Measurements from ENCODE around the gene ZNF800.
"Not testable (repeated sequence)": the region's sequence is repeated elsewhere in the genome, so short reads cannot be mapped to it uniquely, and the experiment has no call there.

Gene ZNF800, protein sequence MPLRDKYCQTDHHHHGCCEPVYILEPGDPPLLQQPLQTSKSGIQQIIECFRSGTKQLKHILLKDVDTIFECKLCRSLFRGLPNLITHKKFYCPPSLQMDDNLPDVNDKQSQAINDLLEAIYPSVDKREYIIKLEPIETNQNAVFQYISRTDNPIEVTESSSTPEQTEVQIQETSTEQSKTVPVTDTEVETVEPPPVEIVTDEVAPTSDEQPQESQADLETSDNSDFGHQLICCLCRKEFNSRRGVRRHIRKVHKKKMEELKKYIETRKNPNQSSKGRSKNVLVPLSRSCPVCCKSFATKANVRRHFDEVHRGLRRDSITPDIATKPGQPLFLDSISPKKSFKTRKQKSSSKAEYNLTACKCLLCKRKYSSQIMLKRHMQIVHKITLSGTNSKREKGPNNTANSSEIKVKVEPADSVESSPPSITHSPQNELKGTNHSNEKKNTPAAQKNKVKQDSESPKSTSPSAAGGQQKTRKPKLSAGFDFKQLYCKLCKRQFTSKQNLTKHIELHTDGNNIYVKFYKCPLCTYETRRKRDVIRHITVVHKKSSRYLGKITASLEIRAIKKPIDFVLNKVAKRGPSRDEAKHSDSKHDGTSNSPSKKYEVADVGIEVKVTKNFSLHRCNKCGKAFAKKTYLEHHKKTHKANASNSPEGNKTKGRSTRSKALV

DNA sequence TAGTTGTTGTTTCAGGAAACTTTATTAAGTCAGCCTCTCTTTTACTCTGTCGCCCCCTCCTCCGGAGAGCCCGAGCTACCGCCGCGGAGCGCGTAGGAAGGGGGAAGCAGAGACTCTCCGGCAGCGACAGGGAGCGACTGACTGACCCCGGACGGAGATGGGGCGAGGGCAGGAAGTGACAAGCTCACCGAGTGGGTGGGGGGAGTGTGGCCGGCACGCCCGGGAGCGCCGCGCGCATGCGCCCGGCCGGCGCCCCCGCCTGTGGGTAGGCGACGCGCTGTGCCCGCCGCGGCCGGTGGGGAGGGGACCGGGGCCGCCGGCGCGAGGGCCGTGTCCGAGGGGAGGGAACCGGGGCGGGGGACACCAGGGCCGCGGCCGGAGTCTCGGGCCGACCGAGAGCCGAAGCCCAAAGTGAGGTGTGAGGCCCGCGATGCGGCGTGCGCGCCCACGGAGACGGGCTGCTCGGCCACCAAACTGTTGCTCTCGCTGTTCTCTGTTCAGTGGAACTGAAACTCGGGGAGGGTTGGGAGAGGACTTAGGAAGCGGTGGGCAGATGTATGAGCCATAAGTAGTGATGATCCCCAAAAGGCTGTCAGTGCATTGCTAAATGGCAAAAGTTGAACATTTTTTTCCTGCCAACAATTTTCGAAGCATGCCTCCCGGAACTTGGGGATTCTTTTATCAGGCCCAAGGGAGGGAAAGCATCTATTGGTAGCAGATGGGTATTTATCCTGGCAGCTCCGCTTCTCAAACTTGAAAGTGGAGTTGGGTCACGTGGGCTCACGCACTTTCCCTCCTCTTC lies at the start of gene ZNF800:
Gene ZNF800 (minus strand): TSS at position 143 of the 802 bp plus-strand sequence. CDS start 1,151 bp downstream, outside the sequence.
- DNase-seq, result peak; percentile 82

DNA sequence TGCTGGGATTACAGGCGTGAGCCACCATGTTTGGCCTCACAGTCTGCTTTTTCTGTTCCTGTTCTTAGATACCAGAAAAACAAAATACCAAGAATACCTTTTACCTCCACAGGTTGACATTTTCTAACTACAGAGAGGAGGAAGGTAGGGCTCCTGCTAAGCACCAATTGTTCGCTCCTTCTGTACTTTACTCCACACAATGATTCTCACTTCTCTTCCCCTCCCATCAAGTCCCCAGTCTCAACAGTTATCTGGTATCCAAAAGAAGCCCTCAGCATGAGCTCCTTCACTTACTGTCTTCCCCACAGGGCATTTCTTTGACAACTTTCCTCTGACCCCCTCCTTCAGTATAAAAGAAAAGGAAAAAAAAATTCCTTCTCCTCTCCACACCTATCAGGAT lies 47.7 kb upstream of the ZNF800 start:
- DNase-seq, result no peak

DNA sequence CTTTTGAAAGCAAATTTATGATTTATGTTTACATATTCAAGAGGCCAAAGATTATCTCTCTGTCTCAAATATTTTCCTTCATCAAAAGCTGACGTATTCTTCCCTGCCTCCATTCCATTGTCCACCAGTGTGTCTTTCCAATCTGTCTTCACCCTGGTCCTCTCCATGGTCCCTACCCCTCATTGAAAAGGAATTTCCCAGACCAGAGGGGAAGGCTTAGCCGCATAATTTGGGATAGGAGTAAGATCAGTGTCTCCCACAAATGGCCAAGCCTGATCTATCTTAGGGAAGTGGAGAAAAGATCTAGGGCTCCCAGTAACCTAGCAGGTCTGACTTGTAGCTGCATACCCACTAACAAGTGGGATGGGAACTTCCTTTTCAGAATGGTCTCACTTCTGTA lies 46.3 kb upstream of the ZNF800 start:
- no peak for DNase-seq

DNA sequence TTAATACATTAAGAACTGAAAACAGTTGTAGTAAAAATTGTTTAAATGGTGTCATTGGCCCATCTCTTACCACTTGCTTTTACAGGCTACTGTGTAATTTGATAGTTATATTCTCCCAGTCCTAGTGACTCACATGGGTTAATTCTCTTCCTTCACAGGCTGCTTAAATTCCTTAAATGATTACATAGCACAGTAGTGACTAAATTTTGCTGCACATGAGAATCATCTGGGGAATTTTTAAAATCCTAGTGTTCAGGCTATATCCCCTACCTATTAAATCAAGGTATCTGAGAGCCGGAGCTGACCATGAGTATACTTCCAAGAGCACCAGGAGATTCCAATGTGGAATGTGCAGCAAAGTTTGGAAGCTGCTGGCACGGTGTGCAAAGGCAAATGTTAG lies 45.3 kb upstream of the ZNF800 start:
- DNase-seq, result peak; percentile 77

DNA sequence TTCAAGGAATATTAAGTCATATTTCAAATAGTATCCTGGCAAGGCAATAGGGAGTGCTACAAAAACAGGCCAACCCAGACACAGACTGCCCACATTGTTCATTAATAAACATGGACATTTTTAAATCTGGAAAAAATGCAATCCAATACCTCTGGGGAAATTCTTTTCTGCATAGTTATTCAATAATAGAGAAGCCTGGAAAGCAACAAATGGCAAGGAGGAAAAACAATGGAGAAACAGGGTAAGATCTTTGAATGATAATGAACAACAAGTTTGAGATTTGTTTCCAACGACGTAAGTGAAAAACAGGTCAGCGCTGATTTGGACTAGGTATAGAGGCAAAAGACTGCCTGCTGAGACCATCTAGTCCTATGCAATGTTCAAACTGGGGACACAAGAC lies 44.7 kb upstream of the ZNF800 start:
- DNase-seq, result no peak

DNA sequence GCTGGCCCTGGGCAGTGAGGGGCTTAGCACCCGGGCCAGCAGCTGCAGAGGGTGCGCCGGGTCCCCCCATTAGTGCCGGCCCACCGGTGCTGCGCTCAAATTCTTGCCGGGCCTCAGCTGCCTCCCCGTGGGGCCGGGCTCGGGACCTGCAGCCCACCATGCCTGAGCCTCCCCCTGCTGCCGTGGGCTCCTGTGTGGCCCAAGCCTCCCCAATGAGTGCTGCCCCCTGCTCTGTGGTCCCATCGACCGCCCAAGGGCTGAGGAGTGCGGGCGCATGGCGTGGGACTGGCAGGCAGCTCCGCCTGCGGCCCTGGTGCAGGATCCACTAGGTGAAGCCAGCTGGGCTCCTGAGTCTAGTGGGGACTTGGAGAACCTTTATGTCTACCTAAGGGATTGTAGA lies 36.8 kb upstream of the ZNF800 start:
- DNase-seq, result not testable (repeated sequence)

DNA sequence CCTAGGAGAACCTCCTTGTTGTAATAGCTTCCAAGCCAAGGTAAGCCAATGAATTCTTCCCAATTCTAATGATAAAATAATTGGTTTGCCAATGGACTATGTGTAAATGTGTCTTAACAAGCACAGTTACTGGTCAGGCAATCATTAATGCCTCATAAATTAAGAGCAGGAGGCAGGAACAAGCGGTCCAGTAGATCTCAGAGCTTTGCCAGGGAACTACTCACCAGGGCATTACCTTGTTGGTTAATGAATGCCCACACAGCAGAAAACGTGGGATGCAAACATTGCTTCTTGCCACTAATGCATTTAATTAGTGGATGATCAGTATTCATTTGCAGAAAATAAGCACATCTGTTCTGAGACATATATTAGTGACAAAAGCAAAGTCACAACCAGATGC lies 26.7 kb upstream of the ZNF800 start:
- no peak for DNase-seq

DNA sequence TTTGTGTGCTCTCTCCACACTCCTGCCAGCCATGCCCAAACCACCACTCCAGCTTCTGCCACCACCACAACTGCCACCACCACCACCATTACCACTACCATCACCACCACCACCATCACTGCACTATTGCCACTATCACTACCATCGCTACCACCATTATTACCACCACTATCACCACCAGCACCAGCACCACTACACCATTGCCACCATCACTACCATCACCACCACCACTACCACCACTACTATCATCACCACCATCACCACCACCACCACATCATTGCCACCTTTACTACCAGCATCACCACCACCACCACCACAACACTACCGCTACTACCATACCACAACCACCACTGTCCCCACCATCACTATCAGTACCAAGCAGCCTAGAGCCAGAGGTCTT lies 26.0 kb upstream of the ZNF800 start:
- DNase-seq, result no peak

DNA sequence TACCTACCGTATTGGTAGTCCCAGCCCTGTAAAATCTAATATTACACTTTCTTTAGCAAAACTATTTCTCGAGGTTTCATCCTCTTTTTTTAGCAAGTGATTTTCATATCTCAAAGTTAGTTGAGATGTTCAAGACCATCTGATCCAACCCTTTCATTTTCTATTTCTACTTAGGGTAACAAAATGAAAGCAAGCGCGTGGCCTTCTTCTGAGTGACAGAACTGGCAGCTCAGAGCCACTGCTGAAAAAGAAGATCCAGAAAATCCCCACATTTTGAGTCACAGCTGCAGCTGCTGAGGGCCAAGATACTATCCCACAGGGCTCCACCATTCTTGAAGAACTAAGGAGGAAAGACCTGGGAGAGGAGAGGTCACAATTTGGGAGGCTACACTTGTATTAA lies 24.8 kb upstream of the ZNF800 start:
- no peak for DNase-seq

DNA sequence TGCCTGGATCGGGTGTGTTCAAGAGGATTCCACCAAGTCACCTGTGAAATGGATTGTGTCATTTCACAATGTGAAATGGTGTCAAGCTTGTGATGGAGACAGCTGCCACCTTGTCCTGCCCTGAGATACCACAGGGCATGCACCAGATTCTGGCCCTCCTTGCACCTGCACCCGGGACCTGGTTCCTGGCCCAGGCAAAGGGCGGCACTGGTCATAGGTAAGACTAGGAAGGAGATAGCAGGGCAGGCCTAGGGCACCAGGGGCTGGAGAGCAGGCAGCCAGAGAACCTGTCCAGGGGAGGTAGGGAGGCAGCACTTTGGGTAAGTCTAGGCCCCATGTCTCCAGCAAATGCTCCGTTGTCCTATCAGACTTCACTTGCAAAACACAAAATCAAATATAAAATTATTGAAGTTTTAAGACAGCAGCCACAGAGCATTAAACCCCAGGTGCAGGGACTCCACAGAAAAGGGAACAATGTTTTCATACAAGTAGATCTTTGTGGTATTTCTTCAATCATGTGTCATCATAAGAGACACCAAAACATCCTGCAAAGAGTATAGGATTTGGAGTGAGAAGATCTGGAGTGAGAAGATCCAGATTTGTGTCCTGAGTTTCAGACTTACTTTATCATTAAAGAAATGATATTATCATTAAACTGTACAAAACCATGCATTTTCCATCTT lies 22.7 kb upstream of the ZNF800 start:
- DNase-seq, result no peak

DNA sequence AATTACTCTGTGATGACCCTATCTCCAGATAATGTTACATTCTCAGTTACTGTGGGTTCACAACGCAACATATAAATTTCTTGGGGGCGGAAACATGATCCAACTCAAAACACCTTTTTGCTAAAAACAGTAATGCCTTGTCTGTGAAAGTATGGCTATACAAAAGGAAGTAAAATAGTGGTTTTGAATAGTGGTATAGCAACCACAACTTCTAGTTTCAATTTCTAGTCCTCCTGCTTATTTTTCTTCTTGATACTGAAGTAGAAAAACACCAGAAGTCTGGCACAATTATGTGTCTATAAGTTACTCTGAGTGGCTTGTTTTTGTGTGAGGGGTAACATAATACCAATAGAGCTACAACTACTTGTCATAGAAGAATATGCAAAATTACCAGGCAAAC lies 21.5 kb upstream of the ZNF800 start:
- no peak for DNase-seq

DNA sequence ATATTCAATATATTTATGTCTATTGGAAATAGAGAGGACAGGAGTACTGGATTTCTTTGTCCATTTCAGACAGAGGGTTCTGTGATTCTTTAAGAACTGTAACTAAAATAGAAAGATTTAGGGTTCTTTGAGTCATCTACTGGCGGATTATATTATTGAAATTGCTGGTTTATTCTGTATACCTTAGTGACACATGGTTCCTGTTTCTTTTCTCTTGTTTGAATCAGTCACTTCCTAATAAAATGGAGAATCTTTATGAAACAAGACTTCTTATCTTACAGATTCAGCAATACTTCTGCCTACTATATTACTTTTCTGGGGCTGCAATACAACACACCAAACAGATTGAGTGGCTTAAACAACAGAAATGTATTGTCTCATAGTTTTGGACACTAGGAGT lies 20.8 kb upstream of the ZNF800 start:
- no peak for DNase-seq

DNA sequence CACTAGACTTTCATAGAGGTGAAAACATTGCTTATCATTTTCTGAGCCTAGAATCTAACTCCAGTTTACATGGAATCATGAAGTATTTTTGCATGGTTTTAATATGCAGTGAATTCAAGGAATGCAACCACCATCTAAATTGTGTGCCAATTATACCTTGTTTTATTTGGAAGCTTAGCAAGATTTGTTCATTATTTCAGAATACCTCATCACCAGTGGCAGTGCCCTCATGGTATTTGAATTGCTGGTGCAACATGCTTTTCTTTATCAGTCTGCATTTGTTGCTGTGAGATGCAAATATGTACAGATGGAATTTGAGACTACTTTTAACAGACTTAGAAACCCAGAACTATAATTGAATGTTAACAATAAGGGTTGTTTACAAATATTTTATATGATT lies 18.7 kb upstream of the ZNF800 start:
- no peak for DNase-seq

DNA sequence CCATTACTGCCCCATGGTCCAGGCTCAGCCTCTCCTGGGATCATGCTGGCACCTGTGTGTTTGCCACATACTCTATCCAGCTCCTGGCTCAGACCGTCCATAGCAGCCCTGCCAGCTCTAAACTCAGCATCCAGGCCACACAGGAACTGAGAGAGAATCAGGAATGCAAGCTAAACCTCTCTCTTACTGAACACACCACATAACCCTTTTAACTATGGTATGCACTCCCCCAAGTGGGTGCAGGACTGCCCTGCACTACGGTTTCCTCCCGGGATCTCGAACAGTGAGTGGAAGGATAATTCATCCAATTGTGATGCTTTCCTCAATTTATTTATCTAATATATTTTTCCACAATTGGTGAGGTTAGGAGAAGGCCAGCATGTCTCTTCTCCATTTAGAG lies 17.1 kb upstream of the ZNF800 start:
- DNase-seq, result no peak

DNA sequence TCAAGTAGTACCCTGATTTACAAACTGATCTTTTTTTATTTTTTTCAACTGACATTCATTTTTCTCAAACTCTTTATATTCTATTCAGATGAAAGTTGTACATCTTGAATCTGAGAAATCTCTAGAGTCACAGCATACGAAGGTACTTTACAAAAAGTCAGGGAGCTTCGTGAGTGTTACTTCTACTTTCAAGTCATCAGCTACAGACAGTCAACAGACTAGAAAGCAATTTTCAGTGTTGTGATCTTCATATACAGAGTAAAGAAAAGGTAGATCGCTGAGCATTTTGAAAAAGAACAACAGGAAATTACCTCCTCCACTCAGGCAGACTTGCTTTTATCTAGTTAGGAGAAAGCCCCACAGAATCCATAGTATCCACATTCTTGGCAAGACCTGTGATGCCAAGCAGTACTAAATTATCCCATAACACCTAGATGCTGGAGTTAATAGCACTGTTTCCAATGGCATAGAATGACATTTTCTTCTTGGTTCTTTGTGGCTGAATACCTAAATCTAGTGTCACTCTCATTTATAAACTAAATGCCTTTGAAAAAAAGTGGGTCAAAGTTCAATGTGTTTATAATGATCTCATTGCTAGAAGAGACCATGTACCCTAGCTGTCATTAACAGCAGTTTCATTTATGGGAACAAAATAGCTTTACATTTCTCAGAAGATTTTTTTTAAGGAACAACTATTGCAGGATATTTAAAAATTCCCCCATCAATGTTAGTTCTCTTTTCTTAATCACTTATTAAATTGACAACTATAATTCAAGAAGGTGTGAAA lies 12.0 kb upstream of the ZNF800 start:
- no peak for DNase-seq

DNA sequence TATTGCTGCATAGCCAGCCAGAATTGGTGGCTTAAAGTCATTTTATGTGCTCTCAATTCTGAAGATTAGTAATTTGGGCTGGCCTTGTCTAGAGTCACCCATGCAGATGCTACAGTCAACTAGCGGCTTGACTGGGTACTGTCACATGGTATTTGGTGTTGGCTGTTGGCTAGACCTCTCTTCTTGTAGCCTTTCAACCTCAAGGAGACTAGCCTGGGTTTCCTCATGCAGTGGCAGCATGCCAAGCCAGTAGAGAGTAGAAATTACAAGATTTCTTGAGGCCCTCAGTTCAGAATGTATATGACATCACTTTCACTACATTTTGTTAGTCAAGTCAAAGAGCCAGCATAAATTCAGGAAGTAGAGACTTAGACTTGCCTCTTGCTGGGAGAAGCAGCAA lies 3.7 kb upstream of the ZNF800 start:
- DNase-seq, result no peak

DNA sequence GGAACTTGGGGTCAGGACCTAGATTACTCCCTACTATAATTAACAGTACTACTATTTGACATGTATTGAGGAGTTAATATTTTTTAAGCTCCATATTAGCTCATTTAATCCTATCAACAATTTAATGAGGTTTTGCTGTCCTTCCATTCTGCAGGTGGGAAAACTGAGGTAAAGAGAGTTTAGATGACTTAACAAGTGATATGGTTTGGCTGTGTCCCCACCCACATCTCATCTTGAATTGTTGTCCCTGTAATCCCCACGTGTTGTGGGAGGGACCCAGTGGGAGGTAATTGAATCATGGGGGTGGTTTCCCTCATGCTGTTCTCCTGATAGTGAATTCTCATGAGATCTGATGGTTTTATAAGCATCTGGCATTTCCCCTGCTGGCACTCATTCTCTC lies 2.6 kb upstream of the ZNF800 start:
- DNase-seq, result not testable (repeated sequence)

DNA sequence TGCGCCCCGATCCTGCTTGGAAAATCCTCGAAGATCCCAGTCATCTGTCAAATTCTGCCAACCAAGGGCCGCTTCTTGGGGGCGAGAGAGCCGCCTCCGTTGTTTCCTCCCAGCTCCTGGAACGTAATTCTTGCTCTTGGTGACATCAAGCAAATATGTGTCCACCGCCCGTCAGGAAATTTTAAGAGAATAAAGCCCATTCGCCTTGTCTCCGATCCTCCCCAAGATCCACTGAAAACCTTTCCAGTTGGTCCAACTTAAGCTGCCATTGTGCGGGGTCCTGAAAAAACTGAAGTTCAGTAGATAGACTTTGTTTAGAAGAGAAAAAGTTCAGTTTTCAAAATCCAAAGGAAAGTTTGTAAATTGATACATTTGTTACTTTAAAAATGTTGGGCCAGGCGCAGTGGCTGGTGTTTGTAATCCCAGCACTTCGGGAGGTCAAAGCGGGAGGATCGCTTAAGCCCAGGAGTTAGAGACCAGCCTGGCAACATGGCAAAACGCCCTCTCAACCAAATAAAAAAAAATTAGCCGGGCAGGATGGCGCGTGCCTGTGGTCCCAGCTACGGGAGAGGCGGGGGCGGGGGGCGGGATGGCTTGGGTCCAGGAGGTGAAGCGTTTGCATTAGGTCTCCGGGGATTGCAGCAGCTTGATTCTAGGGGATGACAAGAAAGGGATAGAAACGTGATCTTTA lies 1.0 kb upstream of the ZNF800 start:
- no peak for DNase-seq

DNA sequence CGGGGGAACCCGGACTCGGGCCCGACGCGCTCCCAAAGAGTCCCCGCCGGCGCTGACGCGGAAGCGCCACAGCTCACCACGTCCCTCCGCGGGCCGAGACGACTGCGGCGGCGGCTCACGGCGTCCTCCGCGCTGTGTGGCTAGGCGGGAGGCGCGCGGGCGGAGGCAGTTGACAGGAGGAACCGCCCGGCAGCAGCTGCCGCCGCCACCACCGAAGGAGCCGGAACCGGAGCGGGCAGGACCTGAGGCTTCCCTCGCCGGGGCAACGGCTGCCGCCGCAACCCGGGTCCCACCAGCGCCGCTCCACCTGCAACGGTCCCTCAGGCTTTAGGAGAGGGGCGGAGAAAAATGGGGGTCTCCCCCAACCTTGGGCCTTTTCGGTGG lies 334 bp downstream of the ZNF800 start:
- peak; percentile 65 for DNase-seq

DNA sequence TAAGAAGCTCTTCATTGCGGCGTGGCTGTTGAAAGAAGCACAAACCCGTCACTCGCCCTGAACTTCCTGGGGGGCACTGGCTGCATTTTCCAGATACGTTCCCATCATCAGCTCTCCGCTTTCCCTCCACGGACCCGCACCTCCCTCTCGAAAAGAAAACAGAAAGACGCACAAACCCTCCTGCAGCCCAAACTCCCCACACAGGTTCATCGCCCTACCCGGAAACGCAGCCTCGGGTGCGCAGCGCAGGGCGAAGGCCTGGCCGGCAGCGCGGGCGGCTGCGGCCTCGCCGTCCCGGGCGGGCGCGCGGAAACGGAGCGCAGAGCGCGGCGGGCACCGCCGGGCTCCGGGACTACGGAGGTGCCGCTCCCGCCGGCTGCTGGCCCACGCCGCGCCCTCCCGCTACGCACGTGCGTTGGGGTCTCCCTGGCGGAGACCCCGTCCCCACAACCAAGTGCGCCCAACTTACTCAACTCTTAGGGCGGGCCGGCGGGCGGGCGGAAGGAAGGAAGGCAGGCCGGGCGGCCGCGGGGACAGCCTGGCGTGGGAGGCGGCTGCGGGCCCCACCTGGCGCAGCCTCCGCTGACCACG lies 822 bp downstream of the ZNF800 start:
- DNase-seq, result peak; percentile 35

All from HCEC 1CT (cell line).